ENCODE measurements around the gene KAZN. TPM values are rescaled to one million over a fixed set of nuclear protein-coding genes. Genes with fewer than 3 reads are reported as not detected.

The KAZN gene
- total and polyA plus RNA-seq, 2 of the 8 experiments (the other 6 are each of a cell fraction or from before 2014, with no cell fraction given) = 3.7 to 11.8 TPM

DNA sequence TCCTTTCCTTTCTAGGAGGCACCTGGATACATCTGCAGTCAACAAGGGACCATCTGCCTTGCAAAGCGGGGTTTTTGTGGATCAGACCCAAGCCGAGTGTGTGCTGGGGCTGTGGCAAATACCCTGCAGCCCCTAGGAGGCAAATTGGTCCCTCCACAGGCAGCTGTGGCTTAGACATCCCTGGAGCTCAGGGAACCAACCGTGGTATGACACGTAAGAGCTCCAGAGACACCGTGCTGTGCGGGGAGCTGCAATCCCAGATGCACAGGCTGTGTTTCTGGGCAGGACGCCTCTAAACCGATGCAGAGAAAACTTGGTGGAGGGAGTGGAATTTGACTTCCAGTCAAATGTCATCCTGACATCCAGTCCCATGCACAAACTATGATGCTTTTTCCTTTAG lies 141.5 kb downstream of the KAZN start (continued):
- TF ChIP-seq, protein P1, sequence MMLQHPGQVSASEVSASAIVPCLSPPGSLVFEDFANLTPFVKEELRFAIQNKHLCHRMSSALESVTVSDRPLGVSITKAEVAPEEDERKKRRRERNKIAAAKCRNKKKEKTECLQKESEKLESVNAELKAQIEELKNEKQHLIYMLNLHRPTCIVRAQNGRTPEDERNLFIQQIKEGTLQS (IDR thresholded peaks at IDR 0.05; ENCODE audit: insufficient read depth, low read depth, low read length) = no peak
- no peak for TF ChIP-seq TAF1 (IDR thresholded peaks at IDR 0.05; ENCODE audit: low read depth, low read length)
